ENCODE results near the gene PKHD1. TPM values are rescaled to one million over a fixed set of nuclear protein-coding genes. Genes with fewer than 3 reads are reported as not detected.
"Not testable (repeated sequence)": the region's sequence is repeated elsewhere in the genome, so short reads cannot be mapped to it uniquely, and the experiment has no call there.

Gene PKHD1
- total RNA-seq, 1 experiment from 2014 or later, result under 0.01 TPM

DNA sequence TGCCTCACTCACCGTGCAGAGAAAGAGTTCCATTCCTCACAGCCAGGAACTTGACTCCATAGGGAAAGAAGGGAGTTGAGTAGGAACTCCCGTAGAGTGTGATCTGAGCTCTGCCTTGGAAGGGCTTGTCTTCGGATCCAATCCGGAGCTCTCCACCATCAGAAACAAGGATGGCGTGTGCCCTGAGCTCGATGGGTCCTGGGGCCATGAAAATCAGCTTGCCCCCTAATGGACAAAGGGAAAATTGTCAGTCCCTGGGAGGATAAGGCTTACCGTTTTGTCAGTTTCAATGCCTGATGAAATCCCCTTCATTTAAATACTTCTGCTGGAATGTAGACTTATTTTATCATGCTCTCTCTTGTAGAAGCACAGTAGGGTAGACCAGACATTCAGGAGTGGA, 153.3 kb downstream of the PKHD1 start:
- Histone ChIP-seq H3K4me1 (replicated peaks) (no peaks in the 10 kb centered on the region), H3K9me3 (replicated peaks) (no peaks in the 10 kb centered on the region), H3K36me3 (no peaks in the 10 kb centered on the region), H3K27me3 (replicated peaks) (0 out of 2 replicates have a peak, but pooled peaks cover 8% of the 10 kb centered on the region), H3K4me3 (no peak overlapping the region), H3K27ac (no peak overlapping the region)
- DNase-seq (ENCODE audit: low read depth in 1 of 2, low spot score in 2 of 2), result no peak

DNA sequence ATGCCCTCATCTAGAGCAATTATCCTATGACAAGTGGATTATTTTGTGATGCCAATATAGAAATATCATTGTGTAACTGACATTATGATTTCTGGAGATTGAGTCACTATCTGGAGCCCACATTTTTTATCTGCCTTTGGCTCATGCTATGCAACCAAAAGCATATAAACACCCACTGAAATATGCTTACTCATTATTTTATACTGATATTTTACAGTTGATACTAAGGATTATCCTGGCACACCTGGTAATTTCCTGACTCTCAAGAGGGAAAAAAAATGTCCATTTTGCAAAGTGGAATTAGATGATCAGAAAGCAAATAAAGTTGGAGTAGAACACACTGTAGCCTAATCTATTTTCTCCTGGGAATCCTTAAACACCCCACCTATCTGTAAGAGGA, 154.5 kb downstream of the PKHD1 start:
- no peaks in the 10 kb centered on the region for H3K4me1 ChIP-seq (replicated peaks)
- no peak overlapping the region for H3K27ac ChIP-seq
- DNase-seq (ENCODE audit: low read depth in 1 of 2, low spot score in 2 of 2), result no peak
- no peaks in the 10 kb centered on the region for H3K9me3 ChIP-seq (replicated peaks)
- no peaks in the 10 kb centered on the region for H3K36me3 ChIP-seq
- H3K27me3 ChIP-seq (replicated peaks), result 0 out of 2 replicates have a peak, but pooled peaks cover 8% of the 10 kb centered on the region
- no peak overlapping the region for H3K4me3 ChIP-seq

DNA sequence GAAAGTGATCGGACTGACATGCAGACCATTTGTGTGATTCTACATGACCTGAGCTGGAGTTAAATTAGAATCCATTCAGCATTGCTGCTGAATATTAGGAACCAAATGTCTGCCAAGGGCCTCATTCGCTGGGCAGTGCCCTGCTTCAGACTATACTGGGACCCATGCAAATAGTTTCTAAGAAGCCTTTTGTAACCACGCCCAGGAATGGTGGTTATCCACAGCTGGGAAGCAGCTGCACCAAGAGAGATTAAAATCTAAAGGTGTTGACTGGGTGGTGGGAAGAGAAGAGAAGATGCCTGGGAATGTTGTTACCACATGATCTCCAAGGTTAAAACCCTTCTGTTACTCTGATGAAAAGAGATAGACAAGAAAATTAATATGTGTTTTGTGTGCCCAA, 156.8 kb downstream of the PKHD1 start:
- Histone ChIP-seq H3K4me3 (no peak overlapping the region), H3K4me1 (replicated peaks) (no peaks in the 10 kb centered on the region), H3K36me3 (no peaks in the 10 kb centered on the region), H3K27me3 (replicated peaks) (0 out of 2 replicates have a peak, but pooled peaks cover 3% of the 10 kb centered on the region), H3K27ac (no peak overlapping the region), H3K9me3 (replicated peaks) (no peaks in the 10 kb centered on the region)
- DNase-seq (ENCODE audit: low read depth in 1 of 2, low spot score in 2 of 2), result no peak

DNA sequence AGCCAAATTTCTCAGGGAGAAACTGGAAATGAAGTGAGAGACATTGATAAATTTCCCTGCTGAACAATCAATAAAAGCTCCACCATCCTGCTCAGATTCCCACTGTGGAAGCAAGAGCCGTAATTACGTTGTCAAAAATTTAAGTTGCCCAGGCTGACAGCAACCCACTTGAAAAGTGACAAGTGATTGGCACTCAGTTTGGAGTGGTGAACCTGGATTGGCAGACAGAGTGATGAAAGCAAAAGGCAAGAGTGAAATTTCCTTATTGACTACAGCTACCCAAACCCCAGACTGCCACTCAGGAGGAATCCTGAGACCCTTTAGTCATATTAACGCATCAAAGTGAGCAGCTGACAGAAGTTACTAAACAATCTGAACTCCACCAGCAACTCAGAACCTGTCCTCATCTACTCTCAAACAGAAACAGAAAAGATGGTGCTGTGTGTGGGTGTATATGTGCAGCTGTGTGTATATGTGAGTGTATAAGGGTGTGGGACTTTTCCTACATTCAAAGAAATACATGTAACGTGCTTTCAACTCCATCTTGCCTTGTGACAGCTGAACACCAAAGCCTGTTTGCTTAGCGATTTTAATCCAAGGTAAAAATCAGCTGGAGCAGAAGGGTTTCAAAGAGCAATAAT, 157.4 kb downstream of the PKHD1 start:
- Histone ChIP-seq H3K4me1 (replicated peaks) (no peaks in the 10 kb centered on the region), H3K4me3 (no peak overlapping the region), H3K27me3 (replicated peaks) (0 out of 2 replicates have a peak, but pooled peaks cover 3% of the 10 kb centered on the region), H3K36me3 (no peaks in the 10 kb centered on the region), H3K27ac (no peak overlapping the region), H3K9me3 (replicated peaks) (no peaks in the 10 kb centered on the region)
- DNase-seq (ENCODE audit: low read depth in 1 of 2, low spot score in 2 of 2), result no peak

DNA sequence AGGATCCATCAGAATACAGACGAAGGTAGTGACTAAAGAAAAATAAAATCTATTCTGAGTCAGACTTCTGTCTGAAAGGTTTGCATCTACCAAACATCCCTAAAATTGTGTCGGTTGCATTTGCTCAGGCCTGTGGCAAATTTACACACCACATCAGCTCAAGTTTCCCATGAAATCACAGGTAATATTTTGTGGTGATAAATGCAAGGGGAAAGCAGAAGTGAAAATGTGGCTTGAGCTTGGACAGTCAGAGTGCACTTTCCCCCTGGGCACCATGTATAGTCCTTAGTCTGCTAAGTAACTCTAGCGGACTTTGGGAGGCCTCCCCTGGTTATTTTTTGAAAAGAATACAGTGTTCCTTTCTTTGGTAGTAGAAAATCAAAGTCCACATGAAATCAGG, 159.1 kb downstream of the PKHD1 start:
- no peak overlapping the region for H3K27ac ChIP-seq
- no peaks in the 10 kb centered on the region for H3K9me3 ChIP-seq (replicated peaks)
- no peaks in the 10 kb centered on the region for H3K4me1 ChIP-seq (replicated peaks)
- 0 out of 2 replicates have a peak, but pooled peaks cover 3% of the 10 kb centered on the region for H3K27me3 ChIP-seq (replicated peaks)
- no peaks in the 10 kb centered on the region for H3K36me3 ChIP-seq
- DNase-seq (ENCODE audit: low read depth in 1 of 2, low spot score in 2 of 2), result no peak
- no peak overlapping the region for H3K4me3 ChIP-seq

DNA sequence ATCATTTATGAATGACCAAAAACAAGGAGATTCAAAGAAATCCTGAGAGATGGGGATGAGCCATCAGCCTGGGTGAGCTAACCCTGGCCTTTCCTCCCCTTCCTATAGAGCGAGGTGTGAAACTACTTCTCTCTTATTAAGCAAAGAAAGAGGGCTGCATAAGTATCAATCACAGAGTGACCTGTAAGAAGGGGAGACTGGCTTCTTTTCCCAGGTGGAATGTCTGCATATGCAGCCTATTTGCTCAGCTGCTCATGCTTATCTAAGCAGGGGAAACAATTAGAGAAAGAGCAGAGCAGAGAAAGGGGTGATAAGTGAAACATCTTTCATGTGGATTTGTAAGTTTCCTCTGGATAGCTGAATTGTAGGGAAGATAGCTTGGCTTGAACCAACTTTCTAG, 160.0 kb downstream of the PKHD1 start:
- DNase-seq (ENCODE audit: low read depth in 1 of 2, low spot score in 2 of 2), result no peak
- H3K27ac ChIP-seq, result no peak overlapping the region
- H3K27me3 ChIP-seq (replicated peaks), result 0 out of 2 replicates have a peak, but pooled peaks cover 3% of the 10 kb centered on the region
- H3K36me3 ChIP-seq, result no peaks in the 10 kb centered on the region
- no peaks in the 10 kb centered on the region for H3K4me1 ChIP-seq (replicated peaks)
- no peak overlapping the region for H3K4me3 ChIP-seq
- no peaks in the 10 kb centered on the region; the same call in 1 of the 2 replicates for H3K9me3 ChIP-seq (replicated peaks)

DNA sequence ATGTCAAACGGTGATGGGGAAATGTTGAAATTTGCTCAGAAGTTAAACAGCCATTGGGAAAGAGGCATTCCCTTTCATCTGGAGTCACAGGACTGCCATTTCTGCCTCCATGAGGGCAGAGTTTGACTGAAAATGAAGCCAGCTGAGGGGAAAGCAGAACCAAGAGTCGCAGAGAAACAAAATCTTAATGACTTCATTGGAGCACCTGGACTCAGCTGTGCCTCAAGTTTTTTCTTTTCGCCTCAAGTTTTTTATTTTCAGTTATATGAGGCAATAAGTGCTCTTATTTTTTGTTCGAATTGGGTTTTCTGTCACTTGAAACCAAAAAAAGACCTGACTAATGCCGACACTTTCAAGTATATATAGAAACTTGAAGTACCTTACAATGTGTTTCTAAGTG, 161.3 kb downstream of the PKHD1 start:
- H3K4me3 ChIP-seq, result no peak overlapping the region

DNA sequence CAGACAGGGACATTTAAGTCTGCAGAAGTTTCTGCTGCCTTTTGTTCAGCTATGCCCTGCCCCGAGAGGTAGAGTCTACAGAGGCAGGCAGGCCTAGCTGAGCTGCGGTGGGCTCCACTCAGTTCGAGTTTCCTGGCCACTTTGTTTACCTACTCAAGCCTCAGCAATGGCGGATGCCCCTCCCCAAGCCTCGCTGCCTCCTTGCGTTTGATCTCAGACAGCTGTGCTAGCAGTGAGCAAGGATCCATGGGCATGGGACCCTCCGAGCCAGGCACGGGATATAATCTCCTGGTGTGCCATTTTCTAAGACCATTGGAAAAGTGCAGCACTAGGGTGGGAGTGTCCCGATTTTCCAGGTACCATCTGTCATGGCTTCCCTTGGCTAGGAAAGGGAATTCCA, 164.9 kb downstream of the PKHD1 start:
- H3K27ac ChIP-seq; H3K4me3 ChIP-seq; H3K9me3 ChIP-seq (replicated peaks); H3K4me1 ChIP-seq (replicated peaks); DNase-seq (ENCODE audit: low read depth in 1 of 2, low spot score in 2 of 2); H3K27me3 ChIP-seq (replicated peaks); H3K36me3 ChIP-seq: not testable (repeated sequence)

More for the DNA sequence above, 161.3 kb downstream of the PKHD1 start:
- Histone ChIP-seq H3K9me3 (replicated peaks) (no peaks in the 10 kb centered on the region; the same call in 1 of the 2 replicates), H3K4me1 (replicated peaks) (no peaks in the 10 kb centered on the region), H3K27ac (no peak overlapping the region), H3K36me3 (no peaks in the 10 kb centered on the region), H3K27me3 (replicated peaks) (0 out of 2 replicates have a peak, but pooled peaks cover 3% of the 10 kb centered on the region)
- DNase-seq (ENCODE audit: low read depth in 1 of 2, low spot score in 2 of 2), result no peak

DNA sequence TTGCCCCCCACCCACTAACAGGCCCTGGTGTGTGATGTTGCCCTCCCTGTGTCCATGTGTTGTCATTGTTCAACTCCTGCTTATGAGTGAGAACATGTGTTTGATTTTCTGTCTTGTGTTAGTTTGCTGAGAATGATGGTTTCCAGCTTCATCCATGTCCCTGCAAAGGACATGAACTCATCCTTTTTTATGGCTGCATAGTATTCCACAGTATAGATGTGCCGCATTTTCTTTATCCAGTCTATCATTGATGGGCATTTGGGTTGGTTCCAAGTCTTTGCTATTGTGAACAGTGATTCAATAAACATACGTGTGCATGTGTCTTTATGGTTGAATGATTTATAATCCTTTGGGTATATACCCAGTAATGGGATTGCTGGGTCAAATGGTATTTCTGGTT, 169.1 kb downstream of the PKHD1 start:
- not testable (repeated sequence) for H3K4me3 ChIP-seq; H3K27ac ChIP-seq; H3K9me3 ChIP-seq (replicated peaks); H3K36me3 ChIP-seq; DNase-seq (ENCODE audit: low read depth in 1 of 2, low spot score in 2 of 2); H3K4me1 ChIP-seq (replicated peaks); H3K27me3 ChIP-seq (replicated peaks)

DNA sequence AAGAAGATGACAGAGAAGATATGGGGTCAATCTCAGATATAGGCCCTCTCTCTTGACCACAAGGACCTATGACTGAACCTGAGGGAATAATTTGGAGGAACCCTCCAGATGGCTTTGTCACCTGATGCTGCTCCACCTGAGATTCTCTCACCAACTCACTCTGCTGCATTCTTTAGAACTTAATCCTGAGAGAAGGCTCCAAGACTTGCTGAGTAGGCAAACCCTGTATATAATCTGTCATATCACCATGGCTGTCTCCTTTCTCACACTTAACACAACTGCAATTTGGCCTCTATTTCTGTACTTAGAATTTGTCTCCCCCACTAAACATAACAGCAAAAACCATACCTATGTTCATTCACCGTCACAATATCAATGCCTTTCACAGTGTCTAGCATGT, 172.3 kb downstream of the PKHD1 start:
- Histone ChIP-seq H3K9me3 (replicated peaks) (no peaks in the 10 kb centered on the region), H3K27ac (no peak overlapping the region), H3K36me3 (no peaks in the 10 kb centered on the region), H3K27me3 (replicated peaks) (0 out of 2 replicates have a peak, but pooled peaks cover 2% of the 10 kb centered on the region), H3K4me1 (replicated peaks) (no peaks in the 10 kb centered on the region), H3K4me3 (no peak overlapping the region)
- no peak for DNase-seq (ENCODE audit: low read depth in 1 of 2, low spot score in 2 of 2)

DNA sequence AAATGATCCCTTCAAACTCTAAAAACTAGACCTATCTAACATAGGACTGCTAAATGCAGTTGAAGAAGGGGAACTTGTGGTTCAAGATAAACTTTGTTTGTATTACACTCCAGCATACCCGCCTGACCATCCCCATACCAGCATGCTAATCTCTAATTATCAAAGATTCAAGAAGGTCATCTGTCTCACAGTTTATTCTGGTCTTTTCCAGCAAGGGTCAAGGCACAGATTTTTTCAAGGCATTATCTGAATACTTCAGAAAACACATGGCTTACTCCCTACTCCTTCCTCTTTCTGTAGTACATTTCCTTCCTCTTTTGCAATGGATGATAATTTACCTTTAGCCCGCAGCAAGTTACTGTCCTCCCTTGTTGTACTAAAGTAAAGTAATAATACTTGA, 174.1 kb downstream of the PKHD1 start:
- Histone ChIP-seq H3K36me3 (no peaks in the 10 kb centered on the region), H3K27me3 (replicated peaks) (0 out of 2 replicates have a peak, but pooled peaks cover 2% of the 10 kb centered on the region), H3K4me1 (replicated peaks) (no peaks in the 10 kb centered on the region), H3K27ac (no peak overlapping the region), H3K4me3 (no peak overlapping the region), H3K9me3 (replicated peaks) (no peaks in the 10 kb centered on the region)
- no peak for DNase-seq (ENCODE audit: low read depth in 1 of 2, low spot score in 2 of 2)

DNA sequence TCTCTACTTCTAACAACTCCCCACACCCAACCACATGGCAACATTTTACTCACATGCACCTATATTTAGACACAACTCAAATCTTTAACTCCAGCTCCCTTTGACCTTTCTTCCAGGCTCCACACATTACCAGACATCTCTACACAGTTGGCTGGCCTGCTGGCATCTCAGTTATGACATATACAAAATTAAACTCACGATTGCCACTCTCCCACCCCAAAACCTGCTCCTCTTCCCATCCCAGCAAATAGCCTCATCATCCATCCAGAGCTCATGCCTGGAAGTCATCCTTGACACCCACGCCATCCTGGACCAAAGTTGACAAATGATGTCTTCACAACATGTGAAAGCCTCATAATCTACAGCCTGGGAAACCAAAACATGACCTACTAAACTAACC, 176.6 kb downstream of the PKHD1 start:
- no peaks in the 10 kb centered on the region for H3K4me1 ChIP-seq (replicated peaks)
- H3K27me3 ChIP-seq (replicated peaks), result peaks cover 2% of the 10 kb centered on the region; the same call in 1 of the 2 replicates
- no peak for DNase-seq (ENCODE audit: low read depth in 1 of 2, low spot score in 2 of 2)

DNA sequence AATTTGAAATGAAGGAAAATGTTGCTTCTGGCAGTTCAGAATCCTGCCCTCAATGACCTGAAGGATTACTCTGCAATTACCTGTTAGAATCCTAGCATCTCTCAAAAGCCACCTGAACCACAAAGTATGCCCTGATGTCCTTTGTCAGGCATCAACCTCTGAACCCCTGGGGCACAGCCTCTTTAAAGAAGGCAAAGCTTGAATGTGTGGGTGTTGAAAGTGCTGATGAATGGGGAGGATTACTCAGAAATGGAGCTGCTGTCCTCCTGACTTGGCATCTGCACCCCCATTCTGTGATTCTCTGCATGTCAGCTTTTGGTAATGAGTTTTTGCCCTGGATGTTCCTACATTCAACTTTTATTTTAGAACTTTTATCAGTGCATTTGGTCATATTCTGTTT, 179.2 kb downstream of the PKHD1 start:
- no peak overlapping the region for H3K27ac ChIP-seq
- H3K36me3 ChIP-seq, result no peaks in the 10 kb centered on the region
- no peak for DNase-seq (ENCODE audit: low read depth in 1 of 2, low spot score in 2 of 2)
- no peak overlapping the region for H3K4me3 ChIP-seq
- H3K9me3 ChIP-seq (replicated peaks), result no peaks in the 10 kb centered on the region
- no peaks in the 10 kb centered on the region for H3K4me1 ChIP-seq (replicated peaks)
- H3K27me3 ChIP-seq (replicated peaks), result no peaks in the 10 kb centered on the region; the same call in 1 of the 2 replicates

More for the DNA sequence above, 176.6 kb downstream of the PKHD1 start:
- no peaks in the 10 kb centered on the region for H3K36me3 ChIP-seq
- no peaks in the 10 kb centered on the region for H3K9me3 ChIP-seq (replicated peaks)
- no peak overlapping the region for H3K27ac ChIP-seq
- no peak overlapping the region for H3K4me3 ChIP-seq

DNA sequence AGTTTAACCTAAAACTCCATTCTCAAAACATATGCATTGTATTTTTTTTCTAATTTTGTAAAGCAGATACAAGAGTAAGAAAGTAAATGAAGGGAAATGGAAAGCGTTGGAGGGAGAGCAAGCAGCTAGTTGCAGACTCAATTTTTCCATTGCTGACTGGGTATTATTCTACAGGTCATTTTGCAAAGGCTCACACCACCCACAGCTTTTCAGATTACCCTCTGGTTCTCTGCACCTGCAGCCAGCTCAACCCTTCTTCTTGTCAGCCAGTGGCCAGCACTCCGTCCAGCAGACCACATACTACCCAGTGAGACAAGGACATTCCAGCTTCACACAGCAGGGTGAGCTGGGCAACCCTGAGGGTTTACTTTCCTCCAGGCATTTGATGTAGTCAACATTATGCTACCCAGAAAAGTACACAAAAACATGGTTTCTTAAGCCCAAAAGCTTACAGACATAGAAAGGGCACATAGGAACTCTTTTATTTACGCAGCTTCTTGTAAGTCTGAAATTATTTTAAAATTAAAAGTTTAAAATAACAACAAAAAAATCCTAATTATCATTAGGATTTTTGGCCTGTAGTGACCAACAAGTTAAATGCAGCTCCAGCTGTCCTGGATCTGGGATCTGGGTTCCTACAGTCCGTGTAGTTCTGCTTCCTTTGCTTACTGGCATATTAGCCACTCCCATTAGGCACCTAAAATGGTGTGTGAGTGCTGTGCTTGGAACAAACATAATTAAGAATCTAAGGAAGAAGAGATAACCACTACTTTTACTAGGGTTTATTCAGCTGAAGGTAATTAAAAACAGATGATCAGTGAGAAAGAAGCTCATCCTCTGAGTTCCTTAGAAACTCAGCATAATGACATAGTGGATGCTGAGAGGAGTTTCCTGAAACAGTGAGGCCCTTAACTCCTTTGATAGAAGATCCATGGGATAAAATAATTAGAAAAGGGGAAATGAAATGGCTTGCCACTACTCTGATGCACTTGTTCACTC, 185.3 kb downstream of the PKHD1 start:
- no peak overlapping the region for H3K27ac ChIP-seq

More for the DNA sequence above, 185.3 kb downstream of the PKHD1 start:
- Histone ChIP-seq H3K4me1 (replicated peaks) (no peaks in the 10 kb centered on the region), H3K36me3 (no peaks in the 10 kb centered on the region), H3K27me3 (replicated peaks) (no peaks in the 10 kb centered on the region; the same call in 1 of the 2 replicates), H3K9me3 (replicated peaks) (no peaks in the 10 kb centered on the region), H3K4me3 (no peak overlapping the region)
- DNase-seq (ENCODE audit: low read depth in 1 of 2, low spot score in 2 of 2), result no peak

Data from SJSA1 (cell line).